B cell (primary cell): ENCODE results near the gene E2F2. TPM values are rescaled to one million over a fixed set of nuclear protein-coding genes. Genes with fewer than 3 reads are reported as not detected.

Source experiments
- ATAC-seq: fragments of 200-7000 bp; cut with Tn5 transposase; one replicate; pipeline ENCODE4 v1.10.0; 2021; ENCODE audit warnings: low read depth, mild to moderate bottlenecking, moderate number of reproducible peaks, moderate library complexity
- CTCF ChIA-PET: fragments of 350-600 bp; sonication (Branson Sonifier 250); formaldehyde crosslinking; loops from one replicate; lab custom pipeline; 2021; ENCODE audit warnings: antibody characterized with exemption, inconsistent platforms; lab: Charles Lee
- POLR2A ChIA-PET: fragments of 350-600 bp; sonication (Branson Sonifier 250); formaldehyde crosslinking; loops from one replicate; lab custom pipeline; 2021; ENCODE audit warnings: antibody characterized with exemption; lab: Charles Lee
- DNase-seq: peaks from one replicate; pipeline ENCODE4 v3.0.0; 2013
- H2AFZ ChIP-seq: 2 replicates; pipeline ENCODE4 v1.6.1; 2012; ENCODE audit warnings: mild to moderate bottlenecking, low read depth, low read length; ENCODE audit not compliant: insufficient read depth, poor library complexity, severe bottlenecking
- H3K27ac ChIP-seq, 2 donors: 1 replicate in 1 of 2; 2 replicates in 1 of 2; pipeline ENCODE4 v1.5.1; 2012 to 2013; ENCODE audit warnings: low read length in 2 of 2, mild to moderate bottlenecking in 2 of 2, moderate library complexity in 1 of 2
- H3K27me3 ChIP-seq, 4 experiments: fragments of 200-600 bp in 1 of 4; sonication (generic) in 1 of 4; replicated peaks in 1 of 4; 1 replicate in 2 of 4; 2 replicates in 2 of 4; pipeline versions ENCODE4 v1.6.1 to v1.7.0; 2013 to 2016; ENCODE audit warnings: low read length in 3 of 4, mild to moderate bottlenecking in 2 of 4, mixed read lengths in 1 of 4, moderate library complexity in 1 of 4; ENCODE audit not compliant: insufficient read depth in 4 of 4, control insufficient read depth in 3 of 4; ENCODE audit errors: control extremely low read depth in 1 of 4
- H3K36me3 ChIP-seq, 2 experiments: replicated peaks in 1 of 2; 1 replicate in 1 of 2; 2 replicates in 1 of 2; pipeline versions ENCODE4 v1.6.1 to v1.7.1; 2013; ENCODE audit warnings: low read length in 1 of 2; ENCODE audit not compliant: insufficient read depth in 2 of 2, control insufficient read depth in 1 of 2; ENCODE audit errors: control extremely low read depth in 1 of 2, extremely low read depth in 1 of 2
- H3K4me1 ChIP-seq, 2 donors: fragments of 200-600 bp in 1 of 2; sonication (generic) in 1 of 2; 1 replicate in 1 of 2; 2 replicates in 1 of 2; pipeline versions ENCODE4 v1.5.1 to v1.6.1; 2013 to 2017; ENCODE audit warnings: low read length in 2 of 2; ENCODE audit not compliant: control insufficient read depth in 2 of 2, insufficient read depth in 2 of 2
- H3K4me2 ChIP-seq: replicated peaks from 2 replicates; pipeline ENCODE3; 2012; ENCODE audit warnings: mild to moderate bottlenecking, low read depth, low read length; ENCODE audit not compliant: poor library complexity, severe bottlenecking
- H3K4me3 ChIP-seq, 5 experiments: fragments of 200-600 bp in 1 of 5; sonication (generic) in 1 of 5; 1 replicate in 3 of 5; 2 replicates in 2 of 5; pipeline versions ENCODE4 v1.5.1 to v1.7.0; 2011 to 2016; ENCODE audit warnings: low read length in 4 of 5, mild to moderate bottlenecking in 4 of 5, low read depth in 2 of 5, control low read depth in 1 of 5, moderate library complexity in 1 of 5; ENCODE audit not compliant: insufficient read depth in 1 of 5; ENCODE audit errors: control extremely low read depth in 1 of 5, extremely low read depth in 1 of 5
- H3K79me2 ChIP-seq: fragments of 200-600 bp; sonication (generic); one replicate; pipeline ENCODE4 v1.6.0; 2016; ENCODE audit warnings: low read length; ENCODE audit not compliant: control insufficient read depth, insufficient read depth
- H3K9ac ChIP-seq: fragments of 200-600 bp; sonication (generic); 2 replicates; pipeline ENCODE4 v1.6.1; 2017; ENCODE audit warnings: mild to moderate bottlenecking, low read length, moderate library complexity
- H3K9me3 ChIP-seq, 3 donors: one replicate each; pipeline versions ENCODE4 v1.6.1 to v1.7.1; 2013; ENCODE audit warnings: low read length in 2 of 3; ENCODE audit not compliant: control insufficient read depth in 2 of 3, insufficient read depth in 1 of 3; ENCODE audit errors: control extremely low read depth in 1 of 3
- H4K20me1 ChIP-seq: 2 replicates; pipeline ENCODE4 v1.6.0; 2012; ENCODE audit warnings: mild to moderate bottlenecking, low read length; ENCODE audit not compliant: insufficient read depth, control insufficient read depth, poor library complexity, severe bottlenecking
- H3K27ac Mint-ChIP-seq: one replicate; pipeline ENCODE4 v1.8.0; 2021; ENCODE audit warnings: mixed read lengths
- H3K27me3 Mint-ChIP-seq: one replicate; pipeline ENCODE4 v1.8.0; 2021; ENCODE audit warnings: mixed read lengths
- H3K4me1 Mint-ChIP-seq: one replicate; pipeline ENCODE4 v1.8.0; 2021; ENCODE audit warnings: mixed read lengths
- H3K4me3 Mint-ChIP-seq: one replicate; pipeline ENCODE4 v1.8.0; 2021; ENCODE audit warnings: mixed read lengths
- H3K9me3 Mint-ChIP-seq: one replicate; pipeline ENCODE4 v1.8.0; 2022; ENCODE audit warnings: mixed read lengths; ENCODE audit not compliant: insufficient read depth
- CTCF ChIP-seq: fragments of 200-600 bp; IDR thresholded peaks from one replicate; pipeline ENCODE4 v1.8.0; 2022; ENCODE audit warnings: antibody characterized with exemption, mild to moderate bottlenecking
- EZH2 ChIP-seq: IDR thresholded peaks from 2 replicates; pipeline ENCODE4 v1.6.1; 2012; ENCODE audit warnings: borderline replicate concordance, low read depth, mild to moderate bottlenecking, moderate library complexity, low read length; ENCODE audit not compliant: insufficient read depth, poor library complexity, severe bottlenecking
- WGBS: methylation state at CpG from one replicate; pipeline ENCODE4 v1.1.5; 2013; ENCODE audit warnings: missing lambda C conversion rate; ENCODE audit not compliant: insufficient coverage; 5-methylcytosine and 5-hydroxymethylcytosine counted together
- intact Hi-C: fragments of 100-400 bp; cut with micrococcal nuclease; formaldehyde crosslinking; loops from one replicate; pipeline ENCODE4 v1.10.0; 2022
- polyA plus RNA-seq: library from polyadenylated mRNA; depleted of rRNA; stranded (reverse); fragments of >200 nt; gene quantifications from 2 replicates; pipeline ENCODE4 v1.2.3, GENCODE V29; 2012
- total RNA-seq, 2 donors: library from RNA; stranded (reverse); fragments of 120-200 nt in 1 of 2; gene quantifications; 1 replicate in 1 of 2; 2 replicates in 1 of 2; pipeline versions ENCODE4 v1.2.3 to v1.2.4, GENCODE V29; 2013 to 2022

Gene E2F2
- total and polyA plus RNA-seq, 2 donors (not counting 1 experiment from before 2014, with no cell fraction given) = 2.4 to 3.2 TPM

- ChIA-PET CTCF (interaction anchor here (0.5 to 17.1 kb wide), 8 partner anchors 10 to 343 kb away, joined by 4 to 332 read pairs (median 7); no protein-coding TSS in a partner anchor), POLR2A (interaction anchor here (0.5 to 2.0 kb wide), 6 partner anchors 12 to 91 kb away, joined by 3 to 10 read pairs (median 3); no protein-coding TSS in a partner anchor)
- ATAC-seq (peak; percentile 32), DNase-seq (peak; percentile 52)
- Mint-ChIP-seq H3K9me3 (no peaks in the 10 kb centered on the region), H3K4me1 (peaks cover 93% of the 10 kb centered on the region), H3K27me3 (no peaks in the 10 kb centered on the region), H3K27ac (peak overlapping the region; percentile 90), H3K4me3 (peak overlapping the region; percentile 55)
- 1% methylated on average over 9 of the region's 9 CpGs for WGBS
- peak overlapping the region; percentile 47 to 54 for H3K27ac ChIP-seq
- H2AFZ ChIP-seq = peak overlapping the region; percentile 66
- no peaks in the 10 kb centered on the region for H3K36me3 ChIP-seq
- H3K27me3 ChIP-seq = peaks cover 0 to 7% (median 0%) of the 10 kb centered on the region in 4 experiments
- peaks cover 90 to 94% of the 10 kb centered on the region in 2 donors for H3K4me1 ChIP-seq
- no peaks in the 10 kb centered on the region for H4K20me1 ChIP-seq
- H3K9ac ChIP-seq = peak overlapping the region; percentile 35
- intact Hi-C loops = no loop called here
- TF ChIP-seq CTCF = no peak
- no peak for TF ChIP-seq EZH2
- H3K4me2 ChIP-seq = peak overlapping the region; percentile 99
- H3K4me3 ChIP-seq = peak overlapping the region in 3 of 5 experiments; percentile 9 to 48 (median 26)
- H3K9me3 ChIP-seq = no peaks in the 10 kb centered on the region
- H3K79me2 ChIP-seq = peaks cover 9% of the 10 kb centered on the region
These were observed 2.6 kb downstream of the E2F2 start for GRCh38 chr1:23528250-23528978.

GRCh38 chr1:23527900-23528249, 3.2 kb downstream of the E2F2 start:
- TF ChIP-seq EZH2 = no peak
- TF ChIP-seq CTCF = no peak
- no peak for ATAC-seq

More at GRCh38 chr1:23527900-23528249, 3.2 kb downstream of the E2F2 start:
- Histone ChIP-seq H3K4me3 (peak overlapping the region in 2 of 5 experiments; percentile 9 to 11), H3K36me3 (no peaks in the 10 kb centered on the region), H3K27me3 (peaks cover 0 to 7% (median 0%) of the 10 kb centered on the region in 4 experiments), H3K9me3 (no peaks in the 10 kb centered on the region), H2AFZ (peak overlapping the region; percentile 66), H3K79me2 (peaks cover 9% of the 10 kb centered on the region), H3K9ac (peak overlapping the region; percentile 35), H3K4me2 (peak overlapping the region; percentile 99), H4K20me1 (no peaks in the 10 kb centered on the region), H3K27ac (peak overlapping the region; percentile 47 to 54), H3K4me1 (peaks cover 88 to 94% of the 10 kb centered on the region in 2 donors)
- WGBS = 49% methylated on average over 4 of the region's 6 CpGs
- no peak for DNase-seq
- peak overlapping the region; percentile 90 for H3K27ac Mint-ChIP-seq
- ChIA-PET POLR2A (interaction anchor here (0.9 to 2.0 kb wide), 3 partner anchors 12 to 85 kb away, joined by 3 to 10 read pairs (median 4); no protein-coding TSS in a partner anchor), CTCF (interaction anchor here (0.7 to 17.1 kb wide), 6 partner anchors 12 to 109 kb away, joined by 4 to 332 read pairs (median 14); no protein-coding TSS in a partner anchor)
- peaks cover 91% of the 10 kb centered on the region for H3K4me1 Mint-ChIP-seq
- no peaks in the 10 kb centered on the region for H3K9me3 Mint-ChIP-seq
- H3K27me3 Mint-ChIP-seq = no peaks in the 10 kb centered on the region
- peak overlapping the region; percentile 55 for H3K4me3 Mint-ChIP-seq
- intact Hi-C loops = no loop called here
